GM18951 (cell line): ENCODE measurements around the gene FANK1.
"Not testable (repeated sequence)": the region's sequence is repeated elsewhere in the genome, so short reads cannot be mapped to it uniquely, and the experiment has no call there.

Experiments
- POLR2A ChIP-seq: IDR thresholded peaks from 4 replicates; pipeline ENCODE4 v1.6.1; 2011; ENCODE audit warnings: mild to moderate bottlenecking; ENCODE audit not compliant: insufficient read length, insufficient read depth; ENCODE audit errors: extremely low read depth
- in situ Hi-C: fragments of 300-500 bp; cut with MboI; formaldehyde crosslinking; loops from one replicate; pipeline ENCODE4 v1.12.0; 2022; ENCODE audit warnings: low sequenced_read_pairs, mixed read lengths, inconsistent platforms; ENCODE audit not compliant: unreplicated experiment

The FANK1 gene

GRCh38 chr10:126037946-126038345, 141.6 kb downstream of the FANK1 start:
- TF ChIP-seq POLR2A, result no peak
- in situ Hi-C loops, result no loop called here

- in situ Hi-C loops, result no loop called here
- TF ChIP-seq POLR2A, result no peak
Observed at GRCh38 chr10:126041117-126041516, 144.8 kb downstream of the FANK1 start.

GRCh38 chr10:126041804-126042231, 145.5 kb downstream of the FANK1 start:
- in situ Hi-C loops, result no loop called here
- TF ChIP-seq POLR2A, result no peak

- in situ Hi-C loops, result no loop called here
- TF ChIP-seq POLR2A, result no peak
Observed at GRCh38 chr10:126042354-126042753, 146.0 kb downstream of the FANK1 start.

- in situ Hi-C loops, result no loop called here
- no peak for TF ChIP-seq POLR2A
Observed at GRCh38 chr10:126042906-126043305, 146.5 kb downstream of the FANK1 start.

GRCh38 chr10:126043389-126043788, 147.0 kb downstream of the FANK1 start:
- no peak for TF ChIP-seq POLR2A
- in situ Hi-C loops, result no loop called here

- in situ Hi-C loops, result no loop called here
- no peak for TF ChIP-seq POLR2A
Observed at GRCh38 chr10:126045861-126046260, 149.5 kb downstream of the FANK1 start.

GRCh38 chr10:126046831-126047230, 150.5 kb downstream of the FANK1 start:
- in situ Hi-C loops, result no loop called here

GRCh38 chr10:126047749-126048148, 151.4 kb downstream of the FANK1 start:
- in situ Hi-C loops, result not testable (repeated sequence)

More at GRCh38 chr10:126046831-126047230, 150.5 kb downstream of the FANK1 start:
- TF ChIP-seq POLR2A, result no peak

GRCh38 chr10:126049759-126050700, 153.7 kb downstream of the FANK1 start:
- TF ChIP-seq POLR2A, result no peak
- in situ Hi-C loops, result no loop called here

- TF ChIP-seq POLR2A, result no peak
- in situ Hi-C loops, result no loop called here
Observed at GRCh38 chr10:126052171-126052570, 155.8 kb downstream of the FANK1 start.

- in situ Hi-C loops, result no loop called here
- TF ChIP-seq POLR2A, result no peak
Observed at GRCh38 chr10:126054191-126054590, 157.8 kb downstream of the FANK1 start.

- in situ Hi-C loops, result no loop called here
- no peak for TF ChIP-seq POLR2A
Observed at GRCh38 chr10:126057494-126057893, 161.1 kb downstream of the FANK1 start.

- in situ Hi-C loops, result no loop called here
- TF ChIP-seq POLR2A, result no peak
Observed at GRCh38 chr10:126058104-126058503, 161.7 kb downstream of the FANK1 start.

- in situ Hi-C loops, result no loop called here
- TF ChIP-seq POLR2A, result no peak
Observed at GRCh38 chr10:126058507-126058906, 162.1 kb downstream of the FANK1 start.
